Panc1 (cell line): ENCODE results near the gene GRID2. TPM values are rescaled to one million over a fixed set of nuclear protein-coding genes. Genes with fewer than 3 reads are reported as not detected.
A peak's percentile ranks its signal among the peaks of the same experiment; 100 is the strongest.

ENCODE experiments used
- ATAC-seq: fragments of 200-7000 bp; cut with Tn5 transposase; 2 replicates; pipeline ENCODE4 v1.9.1; 2020; ENCODE audit warnings: mild to moderate bottlenecking, moderate library complexity
- BruUV-seq: library from RNA; stranded (reverse); fragments of 400-500 nt; replicated peaks from 2 replicates; lab custom pipeline; 2021; lab: Mats Ljungman, UMichigan
- CTCF ChIA-PET: fragments of 300-600 bp; sonication (Branson Sonifier 250); formaldehyde crosslinking; loops from one replicate; lab custom pipeline; 2022; ENCODE audit warnings: antibody characterized with exemption; lab: Charles Lee
- POLR2A ChIA-PET: fragments of 300-600 bp; sonication (Branson Sonifier 250); formaldehyde crosslinking; loops from one replicate; lab custom pipeline; 2022; ENCODE audit warnings: antibody characterized with exemption; lab: Charles Lee
- DNase-seq: peaks from one replicate; pipeline ENCODE4 v3.0.0-alpha.2; 2010; ENCODE audit warnings: low read depth, low spot score
- H3K27ac ChIP-seq: 2 replicates; pipeline ENCODE4 v1.5.1; 2011; ENCODE audit warnings: mild to moderate bottlenecking, low read length, inconsistent platforms
- H3K27me3 ChIP-seq: fragments of 200-500 bp; sonication (Bioruptor generic); 2 replicates; pipeline ENCODE4 v1.6.0; 2014; ENCODE audit warnings: low read length, inconsistent platforms; ENCODE audit not compliant: control insufficient read depth, insufficient read depth
- H3K36me3 ChIP-seq: fragments of 200-500 bp; sonication (Bioruptor generic); 2 replicates; pipeline ENCODE4 v1.5.1; 2014; ENCODE audit warnings: inconsistent platforms, mild to moderate bottlenecking, low read length, moderate library complexity; ENCODE audit not compliant: control insufficient read depth, insufficient read depth
- H3K4me1 ChIP-seq: 2 replicates; pipeline ENCODE4 v1.5.1; 2011; ENCODE audit warnings: inconsistent platforms, mild to moderate bottlenecking, low read length, moderate library complexity; ENCODE audit not compliant: control insufficient read depth, insufficient read depth
- H3K4me3 ChIP-seq, 2 experiments: 2 replicates each; pipeline ENCODE4 v1.5.1; 2011 to 2012; ENCODE audit warnings: low read depth in 2 of 2, low read length in 2 of 2, mild to moderate bottlenecking in 2 of 2, inconsistent platforms in 1 of 2, moderate library complexity in 1 of 2
- H3K9me3 ChIP-seq: fragments of 200-500 bp; sonication (Bioruptor generic); 2 replicates; pipeline ENCODE4 v1.5.1; 2014; ENCODE audit warnings: low read depth, mild to moderate bottlenecking, inconsistent platforms, low read length, moderate library complexity; ENCODE audit not compliant: control insufficient read depth, insufficient read depth
- CTCF ChIP-seq: fragments of 450-650 bp; IDR thresholded peaks from 2 replicates; pipeline ENCODE4 v1.5.1; 2017; ENCODE audit warnings: mild to moderate bottlenecking
- POLR2AphosphoS5 ChIP-seq: IDR thresholded peaks from 2 replicates; pipeline ENCODE4 v1.6.1; 2012; ENCODE audit warnings: mild to moderate bottlenecking, low read depth, low read length, moderate library complexity
- REST ChIP-seq, 2 experiments: IDR thresholded peaks; 2 replicates each; pipeline ENCODE4 v1.6.1; 2011 to 2012; ENCODE audit warnings: low read depth in 2 of 2, control low read depth in 1 of 2, low read length in 1 of 2, mild to moderate bottlenecking in 1 of 2, moderate library complexity in 1 of 2; ENCODE audit not compliant: insufficient read depth in 1 of 2
- SIN3A ChIP-seq: IDR thresholded peaks from 2 replicates; pipeline ENCODE4 v1.6.1; 2012; ENCODE audit warnings: low read depth, mild to moderate bottlenecking, low read length, moderate library complexity, borderline replicate concordance; ENCODE audit not compliant: insufficient read depth
- TCF7L2 ChIP-seq: IDR thresholded peaks from 2 replicates; pipeline ENCODE4 v1.6.1; 2011; ENCODE audit warnings: mild to moderate bottlenecking, low read depth, low read length, inconsistent platforms
- in situ Hi-C: cut with HindIII; loops from 2 replicates; pipeline ENCODE4 v1.10.0; 2016; ENCODE audit warnings: low sequenced_read_pairs, low pct_unique_long_range_greater_than_20kb
- intact Hi-C: fragments of 100-400 bp; cut with micrococcal nuclease; formaldehyde crosslinking; loops from one replicate; pipeline ENCODE4 v1.10.0; 2022; ENCODE audit not compliant: unreplicated experiment
- total RNA-seq: library from RNA; stranded (reverse); gene quantifications from one replicate; pipeline ENCODE4 v1.2.1, GENCODE V29; 2021; ENCODE audit not compliant: unreplicated experiment

Gene GRID2
- total RNA-seq, 1 experiment from 2014 or later = 0.08 TPM

- H3K9me3 ChIP-seq = no peaks in the 10 kb centered on the region
- intact Hi-C loops = loop anchor here (5.0 kb wide), 1 partner anchor 437 kb away; no protein-coding TSS in a partner anchor
- peaks cover 6% of the 10 kb centered on the region for H3K4me1 ChIP-seq
- ATAC-seq = no peak
- H3K4me3 ChIP-seq = peak overlapping the region; percentile 9 to 46; a peak in 3 of 4 replicates
- CTCF ChIA-PET = interaction anchor here (0.6 kb wide), 1 partner anchor 572 kb away, joined by 3 read pairs; no protein-coding TSS in a partner anchor
- H3K36me3 ChIP-seq = no peaks in the 10 kb centered on the region
- TF ChIP-seq POLR2AphosphoS5 (no peak), SIN3A (no peak), CTCF (no peak), TCF7L2 (no peak), REST (IDR thresholded peaks at IDR 0.05; ENCODE audit: insufficient read depth in 1 of 2, low read depth in 2 of 2, low read length in 1 of 2) (no peak)
- H3K27ac ChIP-seq = no peak overlapping the region
- no peak for DNase-seq
- in situ Hi-C loops = no loop called here
- BruUV-seq = no TSS peak
- POLR2A ChIA-PET = no interaction called here
- H3K27me3 ChIP-seq = peaks cover 9% of the 10 kb centered on the region
These were observed 355 bp downstream of the GRID2 start for GRCh38 chr4:92304121-92304520.

GRCh38 chr4:92304606-92305005 is 840 bp downstream of the GRID2 start:
- in situ Hi-C loops (no loop called here), intact Hi-C loops (loop anchor here (5.0 kb wide), 1 partner anchor 437 kb away; no protein-coding TSS in a partner anchor)
- no peaks in the 10 kb centered on the region for H3K36me3 ChIP-seq
- TF ChIP-seq TCF7L2 (no peak), SIN3A (no peak), POLR2AphosphoS5 (no peak), CTCF (no peak), REST (IDR thresholded peaks at IDR 0.05; ENCODE audit: insufficient read depth in 1 of 2, low read depth in 2 of 2, low read length in 1 of 2) (no peak)
- DNase-seq = no peak
- peaks cover 6% of the 10 kb centered on the region for H3K4me1 ChIP-seq
- no peak overlapping the region for H3K27ac ChIP-seq
- BruUV-seq = no TSS peak
- H3K4me3 ChIP-seq = peak overlapping the region; percentile 33 to 46
- peaks cover 9% of the 10 kb centered on the region for H3K27me3 ChIP-seq
- ATAC-seq = no peak
- CTCF ChIA-PET = interaction anchor here (0.6 kb wide), 1 partner anchor 573 kb away, joined by 3 read pairs; no protein-coding TSS in a partner anchor
- H3K9me3 ChIP-seq = no peaks in the 10 kb centered on the region
- POLR2A ChIA-PET = no interaction called here
